GM12891 (cell line): ENCODE measurements around the gene OR5A2.
"Not testable (repeated sequence)": the region's sequence is repeated elsewhere in the genome, so short reads cannot be mapped to it uniquely, and the experiment has no call there.

Experiments
- POLR2A ChIP-seq: IDR thresholded peaks from 2 replicates; pipeline ENCODE4 v1.6.1; 2011; ENCODE audit warnings: low read depth, low read length, control low read depth
- POLR2AphosphoS5 ChIP-seq: IDR thresholded peaks from 2 replicates; pipeline ENCODE4 v1.6.1; 2011; ENCODE audit warnings: low read depth, low read length, control low read depth
- TAF1 ChIP-seq: IDR thresholded peaks from 2 replicates; pipeline ENCODE4 v1.6.1; 2011; ENCODE audit warnings: low read depth, low read length, control low read depth

- TF ChIP-seq POLR2AphosphoS5, POLR2A, TAF1: not testable (repeated sequence)
Observed at GRCh38 chr11:59445624-59446023, 19.4 kb upstream of the OR5A2 start.
